ENCODE data around the gene PLA2G4B.

PLA2G4B gene

GRCh38 chr15:41872166-41872747 is 33.6 kb downstream of the PLA2G4B start:
- no peak for DNase-seq

DNA sequence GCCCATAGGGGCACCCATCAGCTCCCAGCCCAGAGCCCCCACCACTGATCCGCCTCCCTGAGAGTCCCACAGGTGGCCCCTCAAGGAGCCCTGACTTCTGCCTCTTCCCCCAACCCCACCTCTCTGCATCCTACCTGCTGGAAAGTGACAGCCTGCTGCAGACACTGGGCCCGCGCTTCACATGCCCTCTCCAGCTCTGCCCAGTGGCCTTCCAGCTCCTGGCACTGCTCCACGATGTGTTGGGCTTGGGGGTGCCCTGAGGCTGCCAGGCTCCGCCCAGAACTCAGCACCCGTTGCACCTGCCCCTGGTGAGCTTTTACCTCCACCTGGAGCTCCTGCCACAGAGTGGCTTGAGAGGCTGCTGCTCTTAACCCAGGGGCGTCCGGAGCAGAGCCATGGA is 35.1 kb downstream of the PLA2G4B start:
- no peak for DNase-seq

DNA sequence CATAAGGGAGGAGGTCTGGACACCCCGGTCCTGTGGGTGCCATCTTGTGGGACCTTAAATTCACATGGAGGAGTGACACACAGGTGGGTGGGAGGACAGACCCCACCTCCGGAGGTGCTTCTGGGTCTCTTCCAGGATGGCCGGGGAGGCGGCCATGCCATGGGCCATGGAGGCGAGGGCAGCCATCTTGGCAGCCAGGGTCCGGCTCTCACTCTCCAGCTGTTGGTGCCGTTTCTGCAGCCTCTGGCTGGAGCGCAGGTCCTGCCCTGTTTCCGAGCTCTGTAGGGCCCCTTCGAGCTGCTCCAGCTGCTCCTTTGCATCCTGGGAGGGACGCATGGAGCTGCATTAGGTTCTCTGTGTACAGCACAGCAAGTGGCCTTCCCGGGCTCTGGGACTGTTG is 36.1 kb downstream of the PLA2G4B start:
- DNase-seq, result no peak

DNA sequence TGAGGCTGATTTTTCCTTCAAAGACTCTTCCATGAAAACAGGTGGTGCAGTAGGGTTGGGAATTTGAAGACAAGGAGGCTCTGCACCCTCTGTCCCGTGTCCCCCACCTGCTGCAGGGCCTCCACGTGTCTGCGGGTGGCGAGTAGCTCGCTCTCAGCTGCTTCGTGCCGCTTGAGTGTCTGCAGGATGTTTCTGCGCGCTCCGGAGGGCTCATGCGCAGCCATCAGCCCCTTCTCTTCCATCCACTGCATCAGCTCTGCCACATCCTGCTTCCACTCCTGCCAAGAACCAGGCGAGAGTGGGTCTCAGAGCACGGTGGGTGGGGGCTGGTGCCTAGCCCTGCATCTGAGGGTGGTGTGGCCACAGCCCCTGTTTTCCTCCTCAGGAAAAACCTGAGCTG is 37.4 kb downstream of the PLA2G4B start:
- no peak for DNase-seq

DNA sequence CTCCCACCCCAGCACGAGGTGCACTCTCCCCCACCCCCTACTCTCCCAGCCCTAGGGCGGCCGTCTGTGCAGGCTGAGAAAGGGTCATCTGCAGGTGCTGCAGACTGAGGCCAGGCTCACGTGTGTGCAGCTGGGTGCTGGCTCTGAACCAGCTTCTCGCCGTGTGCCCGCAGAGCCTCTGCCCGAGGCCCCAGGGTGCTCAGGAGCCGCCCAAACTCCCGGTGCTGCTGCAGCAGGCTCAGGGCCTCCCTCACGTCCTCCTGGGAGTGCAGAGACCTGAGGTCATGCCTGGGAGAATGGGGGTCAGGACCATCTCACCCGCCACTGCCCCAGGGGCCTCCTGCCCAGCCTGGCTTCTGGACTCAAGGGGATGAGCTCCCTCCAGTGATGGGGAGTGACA is 38.0 kb downstream of the PLA2G4B start:
- DNase-seq, result no peak

- DNase-seq, result no peak
Observed at GRCh38 chr15:41877631-41878354, 39.1 kb downstream of the PLA2G4B start.

DNA sequence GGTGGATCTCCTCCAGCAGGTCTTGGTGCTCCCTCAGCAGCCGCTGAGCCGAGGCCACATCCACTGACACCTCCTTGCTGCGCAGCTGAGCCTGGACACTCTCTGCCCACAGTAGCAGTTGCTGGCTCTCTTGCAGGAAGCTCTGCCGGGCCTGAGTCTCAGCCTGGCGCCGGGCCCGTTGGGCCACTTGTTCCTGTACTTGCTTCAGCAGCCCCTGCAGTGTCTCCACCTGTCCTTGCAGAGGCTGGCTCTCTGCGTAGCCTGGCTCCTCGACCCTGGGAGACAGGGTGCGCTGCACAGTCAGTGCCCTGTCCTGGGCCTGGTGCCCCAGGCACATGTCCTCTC is 39.7 kb downstream of the PLA2G4B start:
- no peak for DNase-seq

GRCh38 chr15:41879321-41879845 is 40.7 kb downstream of the PLA2G4B start:
- no peak for DNase-seq

DNA sequence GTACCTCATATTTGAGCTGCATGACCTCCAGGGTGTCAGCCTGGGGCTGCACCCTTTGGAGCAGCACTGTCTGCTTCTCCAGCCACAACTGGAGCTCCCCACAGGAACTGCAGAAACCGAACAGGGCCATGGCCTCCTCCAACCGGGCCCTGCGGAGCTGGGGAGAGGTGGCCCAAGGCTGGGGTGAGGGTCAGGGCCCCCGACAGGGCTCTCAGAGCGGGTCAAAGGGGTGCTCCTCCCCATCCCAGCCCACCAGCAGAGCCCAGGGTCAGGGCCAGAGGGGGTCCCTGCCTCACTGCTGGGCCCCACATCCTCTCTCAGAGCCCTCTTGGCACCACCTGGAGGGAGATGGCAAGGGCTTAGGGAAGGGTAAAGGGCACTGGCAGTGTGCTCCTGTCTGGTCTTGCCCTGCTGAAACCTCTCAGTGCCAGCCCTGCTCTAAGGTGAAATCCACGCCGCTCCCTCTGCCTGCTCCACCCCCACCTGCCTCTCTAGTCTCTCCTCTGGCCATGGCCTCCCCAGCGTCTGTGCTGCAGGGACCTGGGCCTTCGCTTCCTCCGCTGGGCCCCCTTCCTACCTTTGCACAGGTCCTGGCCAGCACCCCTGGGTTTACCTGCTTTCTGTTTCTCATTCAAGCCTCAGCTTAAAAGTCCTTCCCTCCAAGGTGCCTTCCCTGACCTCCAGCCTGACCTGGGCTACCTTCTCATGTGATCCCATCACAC is 41.7 kb downstream of the PLA2G4B start:
- DNase-seq, result no peak

DNA sequence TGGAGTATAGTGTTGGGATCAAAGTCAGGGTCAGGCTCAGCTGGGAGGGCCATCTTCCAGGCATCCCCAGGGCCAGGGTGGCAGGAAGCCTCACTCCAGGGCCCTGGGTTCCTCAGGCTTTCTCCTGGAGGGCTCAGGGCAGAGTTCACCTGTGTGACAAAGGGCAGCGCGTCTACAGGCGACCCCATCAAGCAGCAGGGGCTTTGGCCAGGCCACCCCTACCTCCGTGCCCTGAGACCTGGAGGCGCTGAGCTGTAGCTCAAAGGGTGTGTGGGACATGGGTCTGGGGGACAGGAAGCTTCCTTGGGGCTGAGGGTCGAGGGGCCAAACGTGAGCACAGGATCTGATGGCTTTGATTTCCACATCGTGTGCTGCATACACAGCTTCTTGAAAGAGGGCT is 42.4 kb downstream of the PLA2G4B start:
- DNase-seq, result no peak

GRCh38 chr15:41881550-41881919 is 42.9 kb downstream of the PLA2G4B start:
- DNase-seq, result no peak

DNA sequence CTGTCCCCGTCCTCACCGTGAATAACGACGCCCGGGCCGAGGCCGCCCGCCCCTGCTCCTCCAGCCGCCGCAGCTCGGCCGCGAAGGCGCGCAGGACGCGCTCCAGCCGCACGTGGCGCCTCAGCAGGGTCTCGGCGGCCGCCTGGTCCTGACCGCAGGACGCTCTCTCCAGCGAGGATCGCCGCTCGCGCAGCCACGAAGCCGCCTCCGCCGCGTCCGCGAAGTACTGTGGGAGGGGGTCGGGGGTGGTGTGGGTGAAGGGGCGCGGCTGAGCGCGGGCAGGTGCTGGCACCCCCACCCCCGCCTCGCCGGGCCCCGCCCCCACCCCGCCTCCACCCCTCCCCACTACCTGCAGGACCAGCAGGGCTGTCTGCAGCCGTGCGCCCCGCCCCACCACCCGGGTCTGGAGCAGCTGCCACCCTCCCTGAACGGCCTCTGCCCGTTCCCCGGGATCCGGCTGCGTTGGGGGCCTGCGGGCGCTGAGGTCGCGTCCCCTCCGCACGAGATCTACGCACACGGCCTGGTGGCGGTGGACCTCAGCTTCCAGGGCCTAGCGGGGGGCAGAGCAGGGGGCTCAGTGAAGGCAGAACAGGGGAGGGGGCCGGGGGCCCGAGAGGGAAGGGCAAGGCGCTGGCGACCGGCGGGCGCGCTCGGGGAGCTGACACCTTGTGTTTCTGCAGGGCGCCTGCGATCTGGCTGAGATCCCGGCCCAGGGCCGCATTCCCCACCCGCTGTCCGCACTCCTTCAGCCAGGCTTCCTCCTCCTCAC is 43.5 kb downstream of the PLA2G4B start:
- DNase-seq, result no peak

DNA sequence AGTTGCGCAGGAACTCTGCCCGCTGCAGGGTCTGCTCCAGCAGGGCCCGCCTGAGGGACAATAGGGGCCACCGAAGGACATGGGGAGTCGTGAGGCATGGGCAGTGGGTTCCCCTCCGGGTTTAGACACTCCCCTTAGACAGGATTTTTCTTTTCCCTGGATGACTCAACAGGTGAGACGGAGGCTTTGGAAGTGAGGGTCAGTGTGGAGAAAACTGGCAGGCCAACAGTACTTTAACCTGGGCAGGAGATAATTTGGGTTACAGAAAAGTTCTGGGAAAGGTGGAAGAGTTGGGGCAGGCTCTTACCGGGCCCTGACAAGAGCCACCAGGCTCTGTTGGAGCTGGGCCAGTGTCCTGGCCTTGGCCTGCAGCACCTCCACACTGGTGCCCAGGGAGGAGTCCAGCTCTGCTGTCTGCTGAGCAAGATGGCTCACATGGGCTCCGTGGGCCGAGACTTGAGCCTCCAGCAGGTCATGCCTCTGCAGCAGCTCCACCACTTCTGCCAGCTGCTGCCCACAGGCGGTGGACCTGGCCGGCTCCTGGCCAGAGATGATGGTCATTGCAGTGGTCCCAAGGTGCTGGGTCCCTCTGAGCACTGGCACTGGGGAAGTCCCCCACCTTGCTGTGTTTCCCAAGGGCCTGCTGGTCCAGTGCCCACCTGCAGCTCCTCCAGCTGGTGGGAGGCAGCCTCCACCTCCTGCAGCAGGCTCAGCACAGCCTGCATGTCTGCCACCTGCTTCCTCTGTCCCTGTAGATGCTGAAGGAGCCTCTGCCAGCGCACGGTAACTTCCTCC is 44.2 kb downstream of the PLA2G4B start:
- DNase-seq, result no peak

- no peak for DNase-seq
Observed at GRCh38 chr15:41883484-41883825, 44.8 kb downstream of the PLA2G4B start.

DNA sequence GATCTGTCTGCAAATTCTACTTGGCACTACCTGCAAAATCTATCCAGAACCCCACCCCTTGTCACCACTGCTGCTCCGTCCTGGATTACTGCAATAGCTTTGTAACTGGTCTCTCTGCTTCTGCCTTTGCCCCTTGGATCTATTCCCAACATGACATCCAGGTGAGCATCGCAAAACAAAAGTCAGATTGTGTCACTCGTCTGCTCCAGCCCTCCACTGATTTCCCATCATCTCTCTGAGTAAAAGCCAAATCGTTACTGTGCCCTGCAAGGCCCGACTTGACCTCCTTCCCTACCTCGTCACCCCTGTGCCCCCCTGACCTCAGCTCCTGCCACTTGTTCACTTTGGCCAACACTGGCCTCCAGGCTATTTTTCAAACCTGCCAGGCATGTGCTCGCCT is 45.8 kb downstream of the PLA2G4B start:
- no peak for DNase-seq

GRCh38 chr15:41885321-41885720 is 46.7 kb downstream of the PLA2G4B start:
- DNase-seq, result no peak

- DNase-seq, result no peak
Observed at GRCh38 chr15:41885841-41886240, 47.2 kb downstream of the PLA2G4B start.

GRCh38 chr15:41886741-41887140 is 48.1 kb downstream of the PLA2G4B start:
- no peak for DNase-seq

DNA sequence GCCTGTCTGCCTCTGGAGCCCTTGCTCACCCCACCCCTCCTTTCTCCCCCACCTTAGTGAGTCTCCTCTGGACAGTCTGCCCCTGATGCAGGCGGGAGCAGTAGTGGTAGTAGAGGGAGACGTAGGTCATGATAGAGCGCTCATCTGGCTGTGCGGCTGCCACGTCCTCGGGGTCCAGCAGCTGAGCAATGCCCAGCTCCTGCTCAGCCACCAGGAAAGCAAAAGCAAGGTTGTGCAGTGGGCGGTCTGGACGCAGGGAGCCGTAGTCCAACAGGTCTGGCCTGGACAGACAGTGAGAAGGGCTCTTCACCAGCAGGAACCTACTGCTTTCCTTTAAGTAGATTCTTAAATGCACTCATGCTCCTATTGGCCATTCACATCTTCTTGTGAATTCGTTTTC is 48.5 kb downstream of the PLA2G4B start:
- DNase-seq, result no peak

DNA sequence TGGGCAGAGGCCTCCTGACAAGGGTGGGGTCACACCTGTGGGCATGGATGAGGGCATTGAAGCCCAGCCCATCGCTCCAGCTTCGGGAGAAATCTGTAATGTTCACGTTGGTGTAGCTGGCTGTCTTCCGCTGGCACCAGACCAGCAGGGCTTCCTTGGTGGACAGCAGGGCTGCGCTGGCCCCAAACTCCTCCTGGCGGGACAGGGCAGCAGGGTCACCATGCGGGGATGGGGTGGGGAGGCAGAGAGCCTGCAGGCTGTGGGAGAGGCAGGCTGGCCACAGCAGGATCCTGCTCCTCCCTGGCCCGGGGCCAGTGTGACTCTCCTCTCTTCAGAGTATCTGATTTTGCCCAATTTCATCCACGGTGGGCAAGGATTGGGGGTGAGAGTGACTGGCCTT is 49.2 kb downstream of the PLA2G4B start:
- no peak for DNase-seq

DNA sequence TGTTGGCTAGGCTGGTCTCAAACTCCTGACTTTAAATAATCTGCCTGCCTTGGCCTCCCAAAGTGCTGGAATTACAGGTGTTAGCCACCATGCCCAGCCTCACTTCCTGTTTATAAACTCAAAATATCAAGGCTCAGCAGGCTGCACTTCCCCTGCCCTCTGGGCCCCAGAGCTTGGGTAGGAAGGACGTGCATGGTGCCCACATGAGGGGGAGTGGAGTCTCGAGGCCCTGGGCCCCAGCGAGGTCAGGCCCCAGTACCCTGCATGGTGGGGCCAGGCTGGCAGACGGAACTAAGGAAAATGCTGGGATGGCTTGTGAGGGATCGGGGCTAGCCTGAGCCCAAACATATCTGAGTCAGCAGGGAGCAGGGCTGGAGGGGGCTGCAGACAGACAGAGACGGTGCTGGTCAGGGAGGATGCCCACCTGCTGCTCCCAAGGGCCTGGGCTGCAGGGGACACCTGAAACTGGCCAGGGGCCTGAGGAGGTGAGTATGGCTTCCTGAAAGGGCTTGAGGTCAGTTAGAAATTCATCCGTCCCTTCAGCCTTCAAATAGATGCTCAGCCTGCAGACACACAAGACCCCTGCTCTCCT is 50.1 kb downstream of the PLA2G4B start:
- DNase-seq, result no peak

DNA sequence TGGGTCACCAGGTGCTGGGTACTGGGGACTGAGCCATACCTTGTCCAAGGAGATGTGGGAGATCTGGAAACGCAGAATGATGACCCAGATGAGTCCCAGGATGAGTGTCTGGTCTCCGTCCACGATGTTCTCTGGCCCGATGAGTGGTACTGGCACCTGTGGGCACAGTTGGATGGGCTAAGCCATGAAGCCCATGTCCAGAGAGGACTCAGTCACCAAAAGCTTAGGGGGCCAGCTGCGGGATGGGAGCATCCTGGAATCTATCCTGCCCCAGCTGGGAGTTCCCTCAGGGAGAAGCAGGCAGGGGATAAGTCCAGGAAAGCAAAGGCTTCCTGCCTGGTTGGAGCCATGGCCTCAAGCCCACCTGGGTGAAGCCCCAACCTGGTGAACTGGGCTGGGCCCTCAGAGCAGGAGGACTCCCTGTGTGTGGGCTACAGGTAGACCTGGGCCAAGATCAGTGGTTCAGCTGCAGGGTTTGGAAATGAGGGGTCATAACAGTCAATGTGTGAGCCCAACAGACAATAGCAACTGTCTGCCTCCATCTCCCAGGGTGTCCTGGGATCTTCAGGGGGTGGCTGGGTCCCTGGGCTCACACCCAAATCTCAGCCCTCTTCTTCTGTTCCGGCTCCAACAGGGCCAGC is 51.5 kb downstream of the PLA2G4B start:
- no peak for DNase-seq

Measured in activated CD8-positive, alpha-beta memory T cell treated with anti-CD3 and anti-CD28 coated beads, Interleukin-2, amount 50 U/mL, for 48 hours (primary cell).